Measurements from ENCODE around the gene L1CAM.

The L1CAM gene

DNA sequence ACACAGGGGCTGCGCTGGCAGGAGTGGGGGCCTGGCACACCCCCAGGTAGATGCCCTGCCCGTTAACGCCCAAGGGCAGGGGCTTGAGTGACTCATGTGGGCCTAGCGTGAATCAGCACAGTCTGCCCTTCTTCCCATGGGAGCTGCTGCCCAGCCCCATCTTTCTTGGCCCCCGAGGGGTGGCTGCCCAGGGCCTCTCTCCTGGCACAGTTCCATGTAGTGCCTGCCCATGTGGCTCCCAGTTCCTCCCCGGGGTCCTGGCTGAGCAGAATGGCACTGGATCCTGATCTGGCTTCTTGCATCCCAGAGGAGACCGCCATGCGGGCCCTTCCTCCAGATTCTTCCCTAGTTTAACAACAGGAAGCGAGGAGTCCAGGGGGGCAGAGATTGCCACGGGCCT lies 16.4 kb upstream of the L1CAM start:
- DNase-seq (ENCODE audit: low read depth), result no peak

- no peak for DNase-seq (ENCODE audit: low read depth)
Measured at GRCh38 chrX:153901753-153902140, 15.8 kb upstream of the L1CAM start.

DNA sequence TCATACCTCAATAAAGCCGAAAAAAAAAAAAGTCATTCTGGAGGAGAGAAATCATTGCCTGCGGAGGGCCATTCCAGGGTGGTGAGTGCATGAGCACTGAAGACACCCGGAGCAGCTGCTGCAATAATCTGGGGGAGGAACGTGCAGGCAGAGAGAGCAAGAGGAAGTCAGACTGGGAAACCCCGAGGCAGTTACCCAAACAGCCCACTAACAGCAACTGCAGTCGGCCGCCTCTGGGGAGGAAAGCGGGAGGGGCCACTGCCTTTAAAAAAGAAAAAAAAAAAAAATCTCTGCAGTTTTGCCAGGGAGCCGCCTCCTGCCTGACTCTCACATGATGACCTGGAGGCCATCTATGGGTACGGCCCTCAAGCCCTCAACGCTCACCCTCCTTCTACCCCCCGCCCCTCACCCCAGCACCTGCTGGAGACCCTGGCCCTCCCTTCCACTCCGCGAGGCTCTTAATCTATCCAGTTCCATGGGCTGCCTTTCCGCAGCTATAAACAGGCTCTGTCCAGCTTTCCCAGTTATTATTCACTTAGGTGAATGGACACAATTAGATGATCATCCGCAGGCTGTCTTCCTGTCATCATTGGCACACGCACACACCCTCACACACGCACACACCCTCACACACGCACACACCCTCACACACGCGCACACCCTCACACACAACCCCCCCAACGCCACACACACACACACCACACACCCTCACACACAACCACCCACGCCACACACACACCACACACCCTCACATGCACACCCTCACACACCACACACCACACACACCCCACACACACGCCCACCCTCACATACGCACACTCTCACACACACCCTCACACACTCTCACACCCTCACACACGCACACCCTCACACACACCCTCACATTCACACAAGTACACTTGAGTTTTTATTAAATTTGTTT lies 15.1 kb upstream of the L1CAM start:
- no peak for DNase-seq (ENCODE audit: low read depth)

GRCh38 chrX:153897899-153898298 lies 11.9 kb upstream of the L1CAM start:
- no peak for DNase-seq (ENCODE audit: low read depth)

- DNase-seq (ENCODE audit: low read depth), result no peak
Measured at GRCh38 chrX:153889123-153889522, 3.1 kb upstream of the L1CAM start.

GRCh38 chrX:153888344-153888743 lies 2.4 kb upstream of the L1CAM start:
- DNase-seq (ENCODE audit: low read depth), result no peak

DNA sequence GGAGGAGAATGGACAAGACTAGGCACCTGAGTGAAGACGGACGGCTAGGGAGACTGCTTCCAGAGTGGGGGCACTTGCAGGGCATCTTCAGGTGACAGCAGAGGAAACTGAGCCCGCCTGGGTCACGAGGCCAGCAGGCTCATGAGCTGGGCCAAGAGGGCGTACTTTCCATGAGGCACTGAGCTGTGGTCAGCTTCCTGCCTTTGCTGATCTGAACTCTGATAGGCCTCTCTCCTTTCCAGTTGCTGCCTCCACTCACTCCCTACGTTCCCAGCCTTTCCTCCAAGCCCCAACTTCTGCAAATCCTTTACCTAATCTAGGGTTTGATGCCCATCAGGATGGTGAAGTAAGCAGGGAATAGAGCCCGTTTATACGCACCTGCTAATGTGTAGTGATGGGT lies 1.4 kb upstream of the L1CAM start:
- DNase-seq (ENCODE audit: low read depth), result no peak

DNA sequence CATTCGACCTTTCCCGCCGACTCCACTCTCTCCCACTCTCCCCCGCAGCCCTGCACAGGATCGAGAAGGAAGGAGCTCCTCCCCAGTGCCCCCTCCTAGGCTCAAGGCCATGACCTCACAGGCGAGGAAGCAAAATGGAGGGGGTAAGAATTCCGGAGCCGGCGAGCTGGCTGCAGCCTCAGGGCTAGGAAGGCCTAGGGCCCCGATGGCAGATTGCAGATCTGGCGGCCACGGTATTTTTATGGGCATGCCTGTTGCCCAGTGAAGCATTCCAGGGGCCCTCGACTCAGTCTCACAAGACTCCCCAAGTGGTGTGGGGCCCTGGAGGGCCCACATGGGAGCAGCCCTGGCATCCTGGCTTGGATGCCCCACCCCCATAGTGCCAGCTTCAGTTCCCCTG lies 942 bp upstream of the L1CAM start:
- DNase-seq (ENCODE audit: low read depth), result no peak

GRCh38 chrX:153885208-153885787 lies 675 bp downstream of the L1CAM start:
- DNase-seq (ENCODE audit: low read depth), result no peak

DNA sequence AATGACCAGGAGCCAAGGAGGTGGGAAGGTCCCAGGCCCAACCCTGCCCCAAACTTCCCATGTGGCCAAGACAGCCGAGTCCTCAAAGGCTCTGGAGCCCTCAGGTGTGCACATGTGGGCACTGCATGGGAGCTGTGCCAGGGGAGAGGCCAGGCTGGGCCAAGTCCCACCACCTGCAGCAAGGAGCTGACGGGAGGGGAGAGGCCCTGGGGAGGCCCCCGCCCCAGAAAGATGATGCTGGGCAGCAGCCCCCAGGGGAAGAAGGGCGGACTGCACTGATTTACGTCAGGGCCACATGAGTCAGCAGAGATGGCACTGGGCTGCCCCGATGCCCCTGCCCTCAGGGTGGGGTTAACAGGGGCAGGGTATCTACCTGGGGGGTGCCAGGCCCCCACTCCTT lies 1.4 kb downstream of the L1CAM start:
- DNase-seq (ENCODE audit: low read depth), result no peak

GRCh38 chrX:153884136-153884535 lies 1.8 kb downstream of the L1CAM start:
- no peak for DNase-seq (ENCODE audit: low read depth)

DNA sequence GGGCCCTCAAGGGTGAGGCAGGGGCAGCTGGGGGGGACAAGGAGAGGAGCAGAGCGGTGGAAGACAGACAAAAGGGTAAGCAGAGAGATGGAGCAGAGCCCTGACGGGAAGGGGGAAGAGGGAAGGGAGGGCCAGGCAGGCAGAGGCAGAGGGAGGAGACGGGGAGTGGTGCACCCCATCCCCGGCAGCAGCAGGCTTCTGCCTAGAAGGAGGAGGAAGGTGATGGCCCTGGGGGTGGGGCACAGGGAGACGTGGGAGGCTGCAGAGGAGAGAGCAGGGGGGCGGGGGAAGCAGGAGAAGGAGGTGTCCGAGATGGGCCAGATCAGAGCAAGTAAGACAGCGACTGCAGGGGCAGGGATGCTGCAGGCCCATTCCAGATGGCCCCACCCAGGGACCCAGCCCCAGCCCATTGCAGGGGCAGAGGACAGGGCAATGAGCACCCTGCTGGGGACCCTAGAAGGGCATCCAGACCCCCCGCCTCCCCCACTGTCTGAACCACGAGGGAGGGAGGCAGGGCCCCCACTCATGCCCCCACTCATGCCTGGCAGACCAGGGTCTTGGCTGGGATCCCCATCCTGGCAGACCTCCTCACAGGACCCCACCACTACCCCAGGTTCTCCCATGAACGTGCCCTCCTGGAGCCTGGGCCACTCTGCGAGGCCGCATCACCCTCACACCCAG lies 2.7 kb downstream of the L1CAM start:
- no peak for DNase-seq (ENCODE audit: low read depth)

DNA sequence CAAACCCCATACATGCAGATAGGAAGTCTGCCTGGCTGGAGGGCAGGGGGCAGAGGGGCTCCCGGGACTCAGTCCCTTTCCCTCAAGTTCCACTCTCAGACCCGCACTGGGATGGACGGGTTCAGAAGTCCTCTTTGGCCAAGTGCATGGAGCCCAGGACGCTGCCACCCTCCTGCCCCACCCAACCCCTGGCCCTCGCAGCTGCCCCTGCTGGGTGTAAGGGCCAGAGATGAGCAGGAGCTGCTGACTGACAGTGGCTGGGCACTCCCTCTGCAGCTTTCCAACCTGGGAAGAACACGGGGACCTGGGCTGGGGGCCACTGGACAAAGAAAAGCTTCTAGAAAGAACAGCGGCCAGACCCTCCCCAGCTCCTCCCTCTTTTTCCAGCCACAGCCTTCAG lies 3.4 kb downstream of the L1CAM start:
- no peak for DNase-seq (ENCODE audit: low read depth)

DNA sequence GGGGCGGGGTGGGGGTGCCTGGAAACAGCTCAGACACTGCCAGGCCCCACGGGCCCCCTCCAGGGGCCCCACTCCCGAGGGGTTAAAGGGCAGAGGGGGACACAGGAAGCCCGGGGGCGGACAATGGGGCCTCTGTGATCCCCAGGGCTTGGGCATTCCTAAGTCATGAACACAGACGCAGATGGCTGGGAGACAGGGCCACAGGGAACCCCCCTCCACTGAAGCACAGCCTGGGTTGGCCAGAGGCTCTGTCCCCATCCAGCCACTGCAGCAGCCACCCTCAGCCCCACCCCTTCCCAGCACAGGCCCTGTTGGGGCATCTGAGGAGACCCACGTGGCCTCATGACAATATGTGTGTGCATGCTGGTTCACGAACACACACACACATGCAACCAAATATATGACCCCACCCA lies 3.9 kb downstream of the L1CAM start:
- no peak for DNase-seq (ENCODE audit: low read depth)

GRCh38 chrX:153881281-153881680 lies 4.7 kb downstream of the L1CAM start:
- DNase-seq (ENCODE audit: low read depth), result no peak

GRCh38 chrX:153880440-153880815 lies 5.5 kb downstream of the L1CAM start:
- DNase-seq (ENCODE audit: low read depth), result no peak

GRCh38 chrX:153879741-153880439 lies 6.1 kb downstream of the L1CAM start:
- DNase-seq (ENCODE audit: low read depth), result no peak

DNA sequence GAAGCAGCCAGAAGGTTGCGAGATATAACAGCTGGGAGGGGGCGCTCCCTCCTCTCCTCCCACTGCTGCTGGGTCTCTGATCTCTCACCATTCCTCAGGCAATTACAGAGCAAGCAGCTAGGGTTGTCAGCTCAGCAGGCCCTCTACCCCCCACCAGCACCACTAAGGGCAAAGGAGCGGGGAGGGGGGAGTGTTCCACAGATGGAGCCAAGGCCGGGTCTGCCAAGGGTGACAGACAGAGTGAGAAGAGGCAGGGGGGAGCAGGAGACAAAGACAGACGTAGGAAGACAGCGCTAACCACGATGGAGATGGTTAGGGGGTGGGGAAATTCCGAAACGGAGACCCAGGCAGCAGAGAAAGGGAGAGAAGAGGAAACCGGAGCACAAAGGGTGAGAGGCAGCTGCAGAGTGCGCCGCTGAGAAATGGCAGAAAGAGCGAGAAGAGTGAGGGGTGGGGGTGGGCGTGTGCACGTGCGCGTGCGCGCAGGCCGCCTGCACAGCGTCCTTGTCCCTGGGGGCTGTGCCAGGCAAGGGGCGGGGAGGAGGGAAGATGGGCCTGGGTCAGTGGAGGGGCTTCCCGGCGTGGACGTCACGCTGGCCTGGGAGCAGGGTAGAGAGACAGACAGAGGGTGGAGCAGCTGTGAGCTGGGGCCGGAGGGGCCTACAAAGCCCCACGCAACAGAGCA lies 6.9 kb downstream of the L1CAM start:
- no peak for DNase-seq (ENCODE audit: low read depth)

DNA sequence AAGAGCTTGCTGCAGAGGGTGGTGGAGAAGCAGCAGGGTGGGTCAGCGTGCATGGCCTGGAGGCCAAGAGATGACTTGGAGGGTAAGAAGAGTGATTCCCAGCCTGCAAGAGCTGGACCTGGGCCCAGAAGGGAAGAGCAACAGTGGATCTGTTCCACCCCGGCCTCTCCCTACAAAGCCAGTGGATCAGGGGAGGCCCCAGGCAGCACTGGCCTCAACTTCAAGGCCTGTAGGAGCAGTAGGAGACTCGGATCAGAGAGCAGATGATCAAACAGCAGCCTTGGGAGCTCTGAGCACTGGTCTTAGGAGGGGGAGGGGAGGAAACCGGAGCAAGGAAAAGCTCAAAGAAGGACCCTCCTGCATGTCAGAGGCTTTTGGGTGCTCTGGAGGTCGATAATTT lies 7.6 kb downstream of the L1CAM start:
- no peak for DNase-seq (ENCODE audit: low read depth)

DNA sequence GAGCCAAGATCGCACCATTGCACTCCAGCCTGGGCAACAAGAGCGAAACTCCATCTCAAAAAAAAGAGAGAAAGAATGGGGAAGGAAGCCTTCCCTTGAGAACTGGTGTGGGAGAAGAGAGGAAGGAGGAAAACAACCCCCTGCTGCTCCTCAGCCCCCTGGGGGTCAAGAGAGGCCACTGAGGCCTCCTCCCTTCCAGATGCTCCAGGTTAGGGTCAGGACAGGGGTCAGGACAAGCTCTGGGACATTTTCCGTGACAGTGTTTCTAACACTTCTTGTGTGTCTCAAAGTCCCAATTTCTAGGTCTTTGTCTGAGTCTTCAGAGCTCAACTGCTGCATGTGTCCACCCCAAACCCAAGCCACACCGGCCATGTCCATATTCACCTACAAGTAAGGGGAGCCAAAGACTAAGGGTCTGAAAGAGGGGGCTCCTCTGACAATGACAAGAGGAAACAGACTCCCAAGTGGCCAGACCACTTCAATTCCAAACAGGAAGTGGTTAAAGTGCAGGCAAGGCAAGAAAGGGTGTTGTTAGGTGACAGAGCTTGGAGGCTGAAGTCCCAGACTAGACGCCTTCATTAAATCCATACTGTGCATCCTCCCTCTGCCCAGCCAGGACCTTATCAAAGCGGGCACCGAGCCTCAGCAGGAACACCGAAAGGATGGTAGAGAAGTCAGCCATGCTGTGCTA lies 8.3 kb downstream of the L1CAM start:
- no peak for DNase-seq (ENCODE audit: low read depth)

DNA sequence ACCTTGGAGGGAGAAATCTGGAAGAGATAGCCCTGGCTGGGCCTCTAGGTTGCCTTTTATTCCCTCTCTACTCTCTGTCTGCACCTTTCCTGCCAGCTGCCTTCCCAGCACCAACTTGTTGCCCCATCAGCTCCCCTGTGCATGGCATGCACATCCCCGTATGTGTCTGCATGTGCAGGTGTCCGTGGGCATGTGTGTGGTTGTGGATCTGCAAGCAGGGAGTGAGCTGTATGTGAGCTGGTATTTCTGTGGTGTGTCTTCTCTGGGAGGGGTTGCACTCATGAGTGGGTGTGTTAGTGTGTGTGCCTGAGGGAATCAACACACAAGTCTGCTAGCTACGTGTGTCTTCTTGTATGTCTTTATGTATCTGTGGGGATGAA lies 9.9 kb downstream of the L1CAM start:
- DNase-seq (ENCODE audit: low read depth), result no peak

All from HS-27A (cell line).